Natural killer cell (primary cell): Measurements from ENCODE around the gene ONECUT1. TPM values are rescaled to one million over a fixed set of nuclear protein-coding genes. Genes with fewer than 3 reads are reported as not detected.

Source experiments
- ATAC-seq, 3 donors: fragments of 150-1000 bp in 2 of 3; fragments of 200-7000 bp in 1 of 3; cut with Tn5 transposase; 1 replicate in 1 of 3; 2 replicates in 2 of 3; pipeline ENCODE4 v1.10.0; 2021; ENCODE audit warnings: mild to moderate bottlenecking in 2 of 3, moderate library complexity in 2 of 3
- DNase-seq, 2 donors: peaks; one replicate each; pipeline versions ENCODE4 v3.0.0 to v3.0.0-alpha.2; 2013 to 2021; ENCODE audit warnings: mixed read lengths in 1 of 2
- H3K27ac ChIP-seq: one replicate; pipeline ENCODE4 v1.5.1; 2013; ENCODE audit warnings: mild to moderate bottlenecking, low read length
- H3K27me3 ChIP-seq: one replicate; pipeline ENCODE4 v1.6.1; 2013; ENCODE audit warnings: low read length; ENCODE audit not compliant: control insufficient read depth, insufficient read depth
- H3K36me3 ChIP-seq: one replicate; pipeline ENCODE4 v1.6.1; 2013; ENCODE audit warnings: low read length; ENCODE audit not compliant: control insufficient read depth, insufficient read depth
- H3K4me1 ChIP-seq: one replicate; pipeline ENCODE4 v1.6.1; 2013; ENCODE audit warnings: low read length; ENCODE audit not compliant: control insufficient read depth, insufficient read depth
- H3K4me3 ChIP-seq: one replicate; pipeline ENCODE4 v1.5.1; 2013; ENCODE audit warnings: low read length
- H3K9me3 ChIP-seq: one replicate; pipeline ENCODE4 v1.6.1; 2013; ENCODE audit warnings: low read length; ENCODE audit not compliant: control insufficient read depth, insufficient read depth
- H3K27ac Mint-ChIP-seq, 2 donors: one replicate each; pipeline ENCODE4 v1.8.0; 2022; ENCODE audit warnings: mild to moderate bottlenecking in 2 of 2, mixed read lengths in 2 of 2, moderate library complexity in 1 of 2
- H3K27me3 Mint-ChIP-seq, 2 donors: one replicate each; pipeline ENCODE4 v1.8.0; 2022; ENCODE audit warnings: low read depth in 2 of 2, mixed read lengths in 2 of 2
- H3K36me3 Mint-ChIP-seq: one replicate; pipeline ENCODE4 v1.8.0; 2022; ENCODE audit warnings: mixed read lengths
- H3K4me1 Mint-ChIP-seq, 2 donors: one replicate each; pipeline ENCODE4 v1.8.0; 2022; ENCODE audit warnings: mixed read lengths in 2 of 2
- H3K4me3 Mint-ChIP-seq: one replicate; pipeline ENCODE4 v1.8.0; 2022; ENCODE audit warnings: mild to moderate bottlenecking, moderate library complexity, mixed read lengths
- H3K9me3 Mint-ChIP-seq, 2 donors: one replicate each; pipeline ENCODE4 v1.8.0; 2022; ENCODE audit warnings: mixed read lengths in 2 of 2
- CTCF ChIP-seq: fragments of 200-600 bp; IDR thresholded peaks from one replicate; pipeline ENCODE4 v1.8.0; 2022; ENCODE audit warnings: antibody characterized with exemption
- WGBS: methylation state at CpG from one replicate; pipeline ENCODE4 v1.1.7; 2013; ENCODE audit warnings: missing lambda C conversion rate; ENCODE audit not compliant: insufficient coverage; 5-methylcytosine and 5-hydroxymethylcytosine counted together
- intact Hi-C: fragments of 100-400 bp; cut with micrococcal nuclease; formaldehyde crosslinking; loops from one replicate; pipeline ENCODE4 v1.14.2; 2022
- total RNA-seq, 4 donors: library from RNA; stranded (reverse); fragments of 120-200 nt in 1 of 4; gene quantifications; one replicate each; pipeline versions ENCODE4 v1.2.3 to v1.2.4, GENCODE V29; 2013 to 2022

ONECUT1 gene
- total RNA-seq, 3 donors from 2014 or later (not counting 1 experiment from before 2014, with no cell fraction given), result not detected

- H3K27me3 Mint-ChIP-seq, result peaks cover 45 to 62% of the 10 kb centered on the region in 2 donors
- no peak for ATAC-seq
- no peak overlapping the region for H3K4me3 Mint-ChIP-seq
- no peaks in the 10 kb centered on the region for H3K36me3 Mint-ChIP-seq
- no peak for TF ChIP-seq CTCF
- H3K27ac Mint-ChIP-seq, result no peak overlapping the region
- Histone ChIP-seq H3K27me3 (peaks cover 65% of the 10 kb centered on the region), H3K27ac (no peak overlapping the region), H3K4me1 (peaks cover 28% of the 10 kb centered on the region), H3K9me3 (no peaks in the 10 kb centered on the region), H3K4me3 (no peak overlapping the region), H3K36me3 (no peaks in the 10 kb centered on the region)
- H3K4me1 Mint-ChIP-seq, result peaks cover 0 to 6% of the 10 kb centered on the region in 2 donors
- WGBS, result 10% methylated on average over 58 of the region's 58 CpGs
- DNase-seq, result no peak
- H3K9me3 Mint-ChIP-seq, result no peaks in the 10 kb centered on the region
- intact Hi-C loops, result no loop called here
These were observed 1.8 kb downstream of the ONECUT1 start for GRCh38 chr15:52788099-52788986.

- Histone ChIP-seq H3K4me3 (no peak overlapping the region), H3K4me1 (peaks cover 30% of the 10 kb centered on the region), H3K27me3 (peaks cover 69% of the 10 kb centered on the region), H3K9me3 (no peaks in the 10 kb centered on the region), H3K27ac (no peak overlapping the region), H3K36me3 (no peaks in the 10 kb centered on the region)
- Mint-ChIP-seq H3K4me1 (peaks cover 0 to 6% of the 10 kb centered on the region in 2 donors), H3K4me3 (no peak overlapping the region), H3K36me3 (no peaks in the 10 kb centered on the region), H3K27me3 (peaks cover 45 to 62% of the 10 kb centered on the region in 2 donors), H3K27ac (no peak overlapping the region), H3K9me3 (no peaks in the 10 kb centered on the region)
- DNase-seq, result no peak
- 9% methylated on average over 24 of the region's 27 CpGs for WGBS
- no peak for TF ChIP-seq CTCF
- no peak for ATAC-seq
- intact Hi-C loops, result no loop called here
These were observed 2.5 kb downstream of the ONECUT1 start for GRCh38 chr15:52787549-52788098.

DNA sequence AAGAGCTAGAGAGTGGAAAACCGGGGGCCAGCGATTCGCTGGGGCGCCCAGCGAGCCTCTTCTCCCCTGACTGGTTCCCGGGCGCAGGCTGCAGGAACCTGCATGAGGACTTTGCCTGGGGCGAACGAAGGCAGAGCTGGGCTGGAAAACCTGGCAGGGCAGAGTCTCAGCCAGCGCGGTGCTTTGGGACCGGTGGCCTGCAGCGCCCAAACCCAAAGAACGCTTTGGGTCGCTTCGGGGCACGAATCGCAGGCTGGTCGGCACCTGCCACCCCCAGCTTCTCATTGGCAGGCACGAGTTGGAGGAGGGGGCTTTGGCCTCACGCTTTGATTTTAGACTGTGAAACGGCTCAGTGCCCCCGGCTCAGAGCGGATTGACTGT lies 3.0 kb downstream of the ONECUT1 start:
- no peaks in the 10 kb centered on the region for H3K9me3 ChIP-seq
- DNase-seq (no peak), ATAC-seq (no peak)
- Mint-ChIP-seq H3K27me3 (peaks cover 42 to 61% of the 10 kb centered on the region in 2 donors), H3K4me1 (peaks cover 0 to 6% of the 10 kb centered on the region in 2 donors), H3K36me3 (no peaks in the 10 kb centered on the region), H3K9me3 (no peaks in the 10 kb centered on the region), H3K27ac (no peak overlapping the region), H3K4me3 (no peak overlapping the region)
- H3K27me3 ChIP-seq, result peaks cover 71% of the 10 kb centered on the region
- H3K4me1 ChIP-seq, result peaks cover 30% of the 10 kb centered on the region
- 7% methylated on average over 24 of the region's 24 CpGs for WGBS
- TF ChIP-seq CTCF, result no peak
- H3K4me3 ChIP-seq, result no peak overlapping the region
- H3K27ac ChIP-seq, result no peak overlapping the region
- intact Hi-C loops, result no loop called here
- no peaks in the 10 kb centered on the region for H3K36me3 ChIP-seq
